ENCODE results near the gene CCDC69.
A peak's percentile ranks its signal among the peaks of the same experiment; 100 is the strongest.
"Not testable (repeated sequence)": the region's sequence is repeated elsewhere in the genome, so short reads cannot be mapped to it uniquely, and the experiment has no call there.

The CCDC69 gene

DNA sequence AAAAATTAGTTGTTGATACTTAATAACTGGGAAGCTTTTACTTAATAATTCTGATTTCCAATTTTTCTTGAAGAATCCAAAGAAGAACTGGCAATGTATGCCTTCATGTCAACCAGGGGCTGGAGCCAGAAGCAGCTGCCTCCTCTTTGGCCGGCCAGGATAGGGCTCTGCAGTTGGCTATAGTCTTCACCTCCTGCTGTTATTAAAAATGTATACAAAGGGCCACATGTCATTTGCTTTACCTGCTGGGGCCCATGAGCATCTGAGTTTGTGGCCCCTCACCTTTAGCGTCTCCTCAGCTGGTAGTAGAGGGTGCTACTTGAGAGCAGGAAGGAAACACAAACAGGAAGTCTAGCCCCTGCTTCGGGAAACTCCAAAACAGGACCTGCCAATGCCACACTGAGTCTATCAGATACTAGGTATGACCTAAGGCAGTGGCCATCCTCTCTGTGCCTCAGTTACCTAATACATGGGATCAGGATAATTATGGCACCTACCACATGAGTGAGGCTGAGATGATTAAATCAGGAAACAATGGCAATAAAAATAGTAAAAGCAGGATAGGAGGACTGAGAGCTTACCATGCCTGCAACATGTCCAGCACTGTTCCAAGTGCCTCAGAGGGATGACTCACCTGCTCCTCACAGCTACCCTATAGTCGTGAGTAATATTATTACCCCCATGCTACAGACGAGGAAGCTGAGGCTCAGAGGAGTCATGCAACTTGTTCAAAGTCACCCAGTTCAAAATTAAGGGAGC is 21.3 kb downstream of the CCDC69 start:
- no peak for TF ChIP-seq POLR2A (IDR thresholded peaks at IDR 0.05; ENCODE audit: low read length)
- TF ChIP-seq GATA1 (IDR thresholded peaks at IDR 0.05; ENCODE audit: low read depth, low read length): no peak
- peak; percentile 18 to 53 for DNase-seq

DNA sequence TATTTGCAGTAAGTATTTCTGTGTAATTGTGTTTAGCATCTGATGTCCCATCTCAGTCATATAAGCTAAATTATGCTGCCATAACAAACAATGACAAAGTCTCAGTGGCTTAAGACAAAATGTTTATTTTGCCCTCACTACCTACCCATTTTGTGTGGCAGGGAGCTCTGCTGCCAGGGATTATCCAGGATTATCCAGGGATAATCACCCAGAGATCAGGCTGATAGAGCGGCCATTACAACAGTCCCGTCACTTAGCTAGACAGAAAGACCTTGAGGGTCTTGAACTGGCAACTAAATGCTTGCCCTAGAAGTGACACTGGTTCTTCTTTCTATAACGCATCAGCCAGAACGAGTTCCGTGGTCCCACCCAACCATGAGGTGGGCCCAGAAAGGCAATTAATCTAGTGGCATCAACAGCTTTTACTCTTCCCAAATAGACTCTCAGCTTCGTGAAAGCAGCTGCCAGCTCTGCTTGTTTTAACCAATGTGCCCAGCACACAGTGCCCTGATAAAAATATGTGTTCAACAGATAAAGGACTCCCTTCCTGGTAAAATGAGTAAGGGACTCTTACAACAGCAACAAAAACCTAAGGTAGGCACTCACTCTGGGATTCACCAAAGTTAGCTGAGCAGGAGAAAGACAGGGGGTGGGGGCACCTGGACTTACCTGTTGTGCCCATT is 22.8 kb downstream of the CCDC69 start:
- DNase-seq: peak; percentile 46 to 74
- TF ChIP-seq POLR2A (IDR thresholded peaks at IDR 0.05; ENCODE audit: low read length) (peak; percentile 36), GATA1 (IDR thresholded peaks at IDR 0.05; ENCODE audit: low read depth, low read length) (no peak)

DNA sequence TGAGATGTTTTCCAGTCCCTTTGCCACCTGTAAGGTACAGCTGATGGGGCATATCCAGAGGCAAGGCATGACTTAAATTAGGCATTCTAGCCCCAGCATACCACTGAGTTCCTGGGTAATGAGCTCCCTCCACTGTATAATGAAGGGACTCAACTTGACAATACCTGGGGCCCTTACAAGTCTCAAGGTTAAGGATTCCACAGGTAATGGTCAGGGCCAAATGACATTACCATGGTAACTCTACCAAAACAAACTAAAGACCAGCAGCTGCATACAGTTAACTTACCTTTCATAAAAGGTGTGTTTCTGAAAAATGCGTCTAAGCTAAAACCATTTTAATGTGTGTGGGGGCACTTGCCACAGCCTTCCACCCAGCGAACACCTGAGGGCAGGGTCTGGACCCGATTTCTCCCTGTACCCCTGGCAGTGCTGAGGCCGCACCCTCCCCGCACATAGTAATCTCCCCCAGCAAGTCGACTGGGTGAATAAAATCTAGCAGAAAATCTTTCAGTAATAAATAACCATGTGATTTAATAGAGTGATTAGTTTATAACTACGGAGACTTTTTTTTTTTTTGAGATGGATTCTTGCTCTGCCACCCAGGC is 24.2 kb downstream of the CCDC69 start:
- TF ChIP-seq POLR2A (IDR thresholded peaks at IDR 0.05; ENCODE audit: low read length) (no peak), GATA1 (IDR thresholded peaks at IDR 0.05; ENCODE audit: low read depth, low read length) (no peak)
- no peak for DNase-seq

DNA sequence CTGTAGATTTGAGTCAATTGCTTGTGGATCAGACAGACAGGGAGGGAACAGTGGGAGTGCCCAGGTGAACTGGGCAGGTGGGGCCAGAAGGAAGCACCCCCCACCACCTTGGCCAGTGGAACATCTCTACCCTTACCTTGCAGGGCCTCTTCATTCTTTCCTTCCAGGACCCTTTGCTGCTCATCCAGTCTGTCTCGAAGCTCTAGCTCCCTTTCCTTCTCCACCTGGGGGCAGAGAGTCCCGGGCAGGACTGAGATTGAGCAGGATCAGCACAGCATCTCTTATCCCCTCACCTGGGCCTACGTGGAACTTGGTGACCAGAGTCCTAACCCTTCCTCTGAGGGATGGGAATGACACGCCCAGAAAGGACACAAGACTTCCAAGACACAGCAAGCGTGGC is 25.0 kb downstream of the CCDC69 start:
- TF ChIP-seq POLR2A (IDR thresholded peaks at IDR 0.05; ENCODE audit: low read length) (no peak), GATA1 (IDR thresholded peaks at IDR 0.05; ENCODE audit: low read depth, low read length) (no peak)
- no peak for DNase-seq

DNA sequence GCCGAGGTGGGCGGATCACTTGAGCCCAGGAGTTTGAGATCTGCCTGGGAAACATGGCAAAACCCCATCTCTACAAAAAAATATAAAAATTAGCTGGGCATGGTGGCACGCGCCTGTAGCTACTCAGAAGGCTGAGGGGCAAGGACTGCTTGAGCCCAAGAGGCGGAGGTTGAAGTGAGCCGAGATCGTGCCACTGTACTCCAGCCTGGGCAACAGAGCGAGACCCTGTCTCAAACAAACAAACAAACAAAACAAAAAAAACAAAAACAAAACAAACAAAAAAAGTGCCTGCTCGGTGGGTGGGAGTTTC is 26.6 kb downstream of the CCDC69 start:
- DNase-seq: not testable (repeated sequence)

DNA sequence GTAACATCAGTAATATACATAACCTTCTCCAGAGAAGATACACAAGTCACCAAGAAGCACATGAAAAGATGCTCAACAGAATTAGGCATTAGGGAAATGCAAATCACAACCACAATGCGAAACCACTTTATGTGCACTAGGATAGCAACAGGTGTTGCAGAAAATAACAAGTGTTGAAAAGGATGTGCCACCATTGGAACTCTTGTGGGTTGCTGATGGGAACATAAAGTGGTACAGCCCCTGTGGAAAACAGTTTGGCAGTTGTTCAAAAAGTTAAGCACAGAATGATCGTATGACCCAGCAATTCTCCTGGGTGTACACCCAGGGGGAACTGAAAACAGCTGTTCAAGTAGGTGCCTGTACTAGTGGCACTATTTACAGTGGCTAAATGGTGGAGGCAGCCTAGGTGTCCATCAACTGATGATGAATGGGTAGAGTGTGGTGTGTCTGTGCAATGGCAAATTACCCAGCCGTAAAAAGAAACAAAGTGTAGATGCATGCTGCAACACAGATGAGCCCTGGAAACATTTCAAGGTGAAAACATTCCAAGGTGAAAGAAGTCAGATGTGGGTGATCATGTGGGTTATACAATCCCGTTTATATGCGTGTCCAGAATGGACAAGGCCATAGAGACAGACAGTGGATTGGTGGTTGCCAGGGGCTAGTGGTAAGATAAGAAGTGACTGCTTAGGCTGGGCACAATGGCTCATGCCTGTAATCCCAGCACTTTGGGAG is 27.2 kb downstream of the CCDC69 start:
- no peak for TF ChIP-seq GATA1 (IDR thresholded peaks at IDR 0.05; ENCODE audit: low read depth, low read length)
- peak in 1 of 2 experiments; percentile 25 for DNase-seq

DNA sequence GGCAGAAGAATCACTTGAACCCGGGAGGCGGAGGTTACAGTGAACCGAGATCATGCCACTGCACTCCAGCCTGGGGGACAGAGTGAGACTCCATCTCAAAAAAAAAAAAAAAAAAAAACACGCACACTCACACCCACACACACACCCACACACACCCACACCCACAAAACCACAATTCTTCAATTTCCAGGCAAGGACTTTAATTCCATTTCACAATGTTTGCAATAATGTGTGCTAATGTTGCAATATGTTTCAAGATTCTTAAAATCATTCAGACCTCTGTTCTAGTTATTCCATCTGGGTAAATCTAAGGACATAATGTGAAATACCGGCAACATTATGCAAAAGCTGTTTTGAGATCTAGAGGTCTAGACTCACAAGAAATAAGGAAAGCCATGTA is 28.3 kb downstream of the CCDC69 start:
- DNase-seq: no peak
- no peak for TF ChIP-seq GATA1 (IDR thresholded peaks at IDR 0.05; ENCODE audit: low read depth, low read length)
- TF ChIP-seq POLR2A (IDR thresholded peaks at IDR 0.05; ENCODE audit: low read length): no peak

DNA sequence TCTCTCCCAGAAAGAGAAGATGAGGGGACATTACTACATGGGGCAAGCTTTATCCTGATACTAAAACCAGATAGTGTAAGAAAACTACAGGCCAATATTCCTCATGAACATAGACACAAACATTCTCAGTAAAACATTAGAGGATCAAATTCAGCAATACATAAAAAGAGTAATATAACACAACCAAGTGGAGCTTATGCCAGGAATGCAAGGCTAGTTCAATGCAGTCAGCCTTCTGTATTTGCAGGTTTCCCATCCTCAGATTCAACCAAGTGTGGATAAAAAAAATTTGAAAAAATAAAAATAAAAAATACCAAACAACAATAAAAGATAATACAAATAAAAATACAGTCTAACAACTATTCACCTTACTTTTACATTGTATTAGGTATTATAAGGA is 31.3 kb downstream of the CCDC69 start:
- TF ChIP-seq GATA1 (IDR thresholded peaks at IDR 0.05; ENCODE audit: low read depth, low read length): no peak
- no peak for TF ChIP-seq POLR2A (IDR thresholded peaks at IDR 0.05; ENCODE audit: low read length)

DNA sequence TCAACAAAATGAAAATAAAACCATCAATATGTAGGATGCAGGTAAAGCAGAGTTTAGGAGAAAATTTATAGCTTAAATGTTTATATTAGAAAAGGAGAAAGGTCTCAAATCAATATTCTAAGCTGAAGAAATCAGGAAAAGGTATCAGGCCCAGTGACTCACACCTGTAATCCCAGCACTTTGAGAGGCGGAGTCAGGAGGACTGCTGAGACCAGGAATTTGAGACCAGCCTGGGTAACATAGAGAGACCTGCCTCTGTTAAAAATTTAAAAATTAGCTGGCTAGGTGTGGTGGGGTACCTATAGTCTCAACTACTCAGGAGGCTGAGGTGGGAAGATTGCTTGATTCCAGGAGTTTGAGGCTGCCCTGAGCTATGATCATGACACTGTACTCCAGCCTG is 32.2 kb downstream of the CCDC69 start:
- TF ChIP-seq POLR2A (IDR thresholded peaks at IDR 0.05; ENCODE audit: low read length) (no peak), GATA1 (IDR thresholded peaks at IDR 0.05; ENCODE audit: low read depth, low read length) (no peak)
- DNase-seq: no peak

More for the DNA sequence above, 31.3 kb downstream of the CCDC69 start:
- DNase-seq: peak; percentile 10 to 12

DNA sequence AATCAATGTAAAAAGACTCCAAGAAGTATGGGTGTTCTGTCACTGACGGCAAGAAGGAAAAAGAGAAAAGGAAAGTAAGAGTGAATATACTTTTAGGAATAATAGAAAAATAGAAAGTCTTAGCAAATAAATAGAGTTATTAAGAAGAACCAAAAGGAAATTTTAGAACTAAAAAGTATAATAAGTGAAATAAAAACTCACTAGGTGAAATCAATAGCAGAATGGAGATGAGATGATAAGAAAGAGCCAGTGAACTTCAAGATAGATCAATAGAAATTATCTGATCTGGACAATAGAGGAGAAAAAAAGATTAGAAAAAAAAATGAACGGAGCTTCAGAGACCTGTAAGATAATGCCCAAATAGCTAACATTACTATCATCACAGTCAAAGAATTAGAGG is 34.7 kb downstream of the CCDC69 start:
- DNase-seq: no peak
- TF ChIP-seq POLR2A (IDR thresholded peaks at IDR 0.05; ENCODE audit: low read length): no peak
- no peak for TF ChIP-seq GATA1 (IDR thresholded peaks at IDR 0.05; ENCODE audit: low read depth, low read length)

DNA sequence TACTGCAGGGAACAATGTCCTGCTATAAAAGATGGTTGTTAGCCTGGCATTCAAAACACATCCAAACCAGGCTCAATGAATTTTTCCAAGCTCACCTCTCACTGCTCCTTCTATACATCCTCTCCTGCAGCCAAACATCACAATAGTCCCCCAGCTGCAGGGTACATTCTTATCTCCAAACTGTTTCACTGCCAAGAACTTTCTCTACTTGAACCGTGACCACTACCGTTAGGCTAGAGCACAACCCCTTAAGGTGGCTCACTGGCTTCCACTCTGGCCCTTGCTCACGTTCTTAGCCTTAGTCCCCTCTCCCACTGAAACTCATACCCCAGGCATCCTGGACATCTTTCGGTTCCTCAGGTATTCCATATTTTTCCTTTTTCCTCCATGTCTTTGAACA is 37.4 kb downstream of the CCDC69 start:
- no peak for TF ChIP-seq POLR2A (IDR thresholded peaks at IDR 0.05; ENCODE audit: low read length)
- TF ChIP-seq GATA1 (IDR thresholded peaks at IDR 0.05; ENCODE audit: low read depth, low read length): no peak
- no peak for DNase-seq

DNA sequence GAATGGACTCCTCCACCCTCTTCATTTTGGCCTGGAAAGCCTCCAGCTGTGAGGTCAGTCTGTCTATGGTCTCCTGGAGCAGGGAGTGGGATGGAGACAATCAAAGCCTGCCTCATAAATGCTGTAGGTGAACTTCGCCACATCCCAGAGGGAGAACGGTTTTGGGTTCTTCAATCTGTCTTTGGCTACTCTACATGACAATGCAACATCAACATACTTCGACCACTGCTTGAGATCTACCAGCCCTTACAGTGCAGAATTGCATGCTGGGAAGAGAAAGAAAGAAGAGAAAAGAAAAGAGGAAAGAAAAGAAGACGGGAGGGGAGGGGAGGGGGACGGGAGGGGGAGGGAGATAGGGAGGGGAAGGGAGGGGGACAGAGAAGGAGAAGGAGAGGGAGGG is 37.8 kb downstream of the CCDC69 start:
- DNase-seq: no peak
- TF ChIP-seq POLR2A (IDR thresholded peaks at IDR 0.05; ENCODE audit: low read length) (no peak), GATA1 (IDR thresholded peaks at IDR 0.05; ENCODE audit: low read depth, low read length) (no peak)

DNA sequence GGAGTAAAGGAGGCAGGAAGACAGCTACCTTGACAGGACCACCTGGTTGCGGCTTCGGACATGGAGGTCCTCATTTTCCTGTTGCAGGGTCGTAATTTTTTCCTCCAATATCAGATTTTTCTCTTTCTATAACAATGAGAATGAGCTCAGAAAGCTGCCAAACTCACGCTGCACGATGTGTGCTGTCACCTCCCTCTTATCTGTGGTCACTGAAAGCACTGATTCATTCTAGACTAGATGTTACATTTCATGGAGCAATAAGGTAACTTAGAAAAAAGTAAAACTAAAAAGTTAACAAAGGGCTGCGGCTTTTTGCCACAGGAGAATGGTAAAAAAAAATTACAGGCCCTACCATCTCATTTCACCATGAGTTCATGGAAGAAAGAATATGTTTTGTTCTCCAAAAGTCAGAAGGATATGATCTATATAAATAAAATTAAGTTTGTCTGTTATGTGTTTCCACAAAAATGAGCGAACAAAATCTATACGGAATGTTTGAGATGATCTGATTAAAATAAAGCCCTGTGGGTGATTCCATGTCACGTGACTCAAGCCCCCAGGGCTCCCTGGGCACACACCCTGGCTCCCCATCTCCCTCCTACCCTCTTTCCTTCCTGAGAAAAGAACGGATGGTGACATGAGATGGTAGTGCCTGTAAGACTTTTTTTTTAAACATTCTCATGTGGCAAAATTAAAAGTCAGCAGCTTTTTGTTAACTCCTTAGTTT is 39.4 kb downstream of the CCDC69 start:
- TF ChIP-seq POLR2A (IDR thresholded peaks at IDR 0.05; ENCODE audit: low read length): no peak
- TF ChIP-seq GATA1 (IDR thresholded peaks at IDR 0.05; ENCODE audit: low read depth, low read length): no peak
- DNase-seq: no peak

Data from erythroblast (primary cell).